OCI-LY3 (cell line): ENCODE results near the gene ZNF841.
"Not testable (repeated sequence)": the region's sequence is repeated elsewhere in the genome, so short reads cannot be mapped to it uniquely, and the experiment has no call there.

Experiments used
- CTCF ChIP-seq: fragments of 200-600, 300-600 bp; sonication (generic); IDR thresholded peaks from 2 replicates; pipeline ENCODE4 v1.5.1; 2014; ENCODE audit warnings: antibody characterized with exemption, low read length, low read depth
- EZH2phosphoT487 ChIP-seq: fragments of 200-600 bp; shearing (Covaris generic); IDR thresholded peaks from 2 replicates; pipeline ENCODE4 v1.6.1; 2018; ENCODE audit warnings: antibody characterized with exemption, mixed run types, low read depth

- TF ChIP-seq CTCF, EZH2phosphoT487: not testable (repeated sequence)
These were observed 851 bp upstream of the ZNF841 start for GRCh38 chr19:52096416-52096815.
